ENCODE results near the gene CHTF18.

Gene CHTF18

DNA sequence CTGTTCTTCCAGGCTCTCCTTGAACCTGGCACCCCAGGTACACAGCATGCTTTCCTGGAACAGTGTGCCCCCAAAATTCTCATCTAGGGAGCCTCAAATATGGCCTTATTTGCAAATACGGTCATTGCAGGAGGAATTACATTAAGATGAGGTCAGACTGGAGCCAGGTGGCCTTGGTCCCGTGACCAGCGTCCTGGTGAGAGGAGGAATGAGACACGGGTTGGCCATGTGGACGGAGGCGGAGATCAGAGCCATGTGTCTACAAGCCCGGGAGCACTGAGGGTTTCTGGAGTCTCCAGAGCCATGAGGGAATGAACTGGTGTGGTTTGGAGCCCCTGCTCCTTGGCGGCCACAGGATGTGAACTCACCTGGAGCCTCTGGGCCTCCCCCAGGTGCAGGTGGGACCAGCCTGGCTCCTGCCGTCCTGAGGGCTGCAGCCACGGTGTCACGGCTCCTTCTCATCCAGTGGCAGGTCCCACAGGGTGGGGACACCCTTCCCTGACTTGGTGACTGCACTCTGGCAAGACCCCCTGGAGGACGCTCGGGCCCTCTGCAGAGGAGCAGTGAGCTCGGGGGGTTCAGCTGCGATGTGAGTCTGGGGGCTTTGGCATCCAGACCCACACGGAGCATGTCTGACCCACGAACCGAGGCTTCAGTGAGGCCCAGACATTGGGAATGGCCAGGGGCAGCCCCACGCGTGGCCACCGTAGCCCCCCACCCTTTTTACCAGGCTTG is 33.9 kb downstream of the CHTF18 start (continued):
- TF ChIP-seq, protein P1, sequence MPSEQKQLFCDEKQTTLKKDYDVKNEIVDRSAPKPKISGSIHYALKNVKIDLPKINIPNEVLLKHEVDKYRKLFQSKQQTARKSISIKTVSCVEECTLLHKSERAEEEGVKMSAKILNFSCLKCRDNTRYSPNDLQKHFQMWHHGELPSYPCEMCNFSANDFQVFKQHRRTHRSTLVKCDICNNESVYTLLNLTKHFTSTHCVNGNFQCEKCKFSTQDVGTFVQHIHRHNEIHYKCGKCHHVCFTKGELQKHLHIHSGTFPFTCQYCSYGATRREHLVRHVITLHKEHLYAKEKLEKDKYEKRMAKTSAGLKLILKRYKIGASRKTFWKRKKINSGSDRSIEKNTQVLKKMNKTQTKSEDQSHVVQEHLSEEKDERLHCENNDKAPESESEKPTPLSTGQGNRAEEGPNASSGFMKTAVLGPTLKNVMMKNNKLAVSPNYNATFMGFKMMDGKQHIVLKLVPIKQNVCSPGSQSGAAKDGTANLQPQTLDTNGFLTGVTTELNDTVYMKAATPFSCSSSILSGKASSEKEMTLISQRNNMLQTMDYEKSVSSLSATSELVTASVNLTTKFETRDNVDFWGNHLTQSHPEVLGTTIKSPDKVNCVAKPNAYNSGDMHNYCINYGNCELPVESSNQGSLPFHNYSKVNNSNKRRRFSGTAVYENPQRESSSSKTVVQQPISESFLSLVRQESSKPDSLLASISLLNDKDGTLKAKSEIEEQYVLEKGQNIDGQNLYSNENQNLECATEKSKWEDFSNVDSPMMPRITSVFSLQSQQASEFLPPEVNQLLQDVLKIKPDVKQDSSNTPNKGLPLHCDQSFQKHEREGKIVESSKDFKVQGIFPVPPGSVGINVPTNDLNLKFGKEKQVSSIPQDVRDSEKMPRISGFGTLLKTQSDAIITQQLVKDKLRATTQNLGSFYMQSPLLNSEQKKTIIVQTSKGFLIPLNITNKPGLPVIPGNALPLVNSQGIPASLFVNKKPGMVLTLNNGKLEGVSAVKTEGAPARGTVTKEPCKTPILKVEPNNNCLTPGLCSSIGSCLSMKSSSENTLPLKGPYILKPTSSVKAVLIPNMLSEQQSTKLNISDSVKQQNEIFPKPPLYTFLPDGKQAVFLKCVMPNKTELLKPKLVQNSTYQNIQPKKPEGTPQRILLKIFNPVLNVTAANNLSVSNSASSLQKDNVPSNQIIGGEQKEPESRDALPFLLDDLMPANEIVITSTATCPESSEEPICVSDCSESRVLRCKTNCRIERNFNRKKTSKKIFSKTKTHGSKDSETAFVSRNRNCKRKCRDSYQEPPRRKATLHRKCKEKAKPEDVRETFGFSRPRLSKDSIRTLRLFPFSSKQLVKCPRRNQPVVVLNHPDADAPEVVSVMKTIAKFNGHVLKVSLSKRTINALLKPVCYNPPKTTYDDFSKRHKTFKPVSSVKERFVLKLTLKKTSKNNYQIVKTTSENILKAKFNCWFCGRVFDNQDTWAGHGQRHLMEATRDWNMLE (tag by site-specific recombination; conservative IDR thresholded peaks at IDR 0.05; ENCODE audit: low read depth), result no peak
- TF ChIP-seq SCRT1 (tag by site-specific recombination; IDR thresholded peaks at IDR 0.05; ENCODE audit: borderline replicate concordance) (no peak), ZNF837 (tag by site-specific recombination; IDR thresholded peaks at IDR 0.05) (no peak), ZNF514 (tag by site-specific recombination; IDR thresholded peaks at IDR 0.05) (no peak), ZNF391 (tag by site-specific recombination; IDR thresholded peaks at IDR 0.05; ENCODE audit: borderline replicate concordance, low read depth) (no peak), ZSCAN23 (tag by site-specific recombination; IDR thresholded peaks at IDR 0.05) (no peak)
- TF ChIP-seq, protein P2, sequence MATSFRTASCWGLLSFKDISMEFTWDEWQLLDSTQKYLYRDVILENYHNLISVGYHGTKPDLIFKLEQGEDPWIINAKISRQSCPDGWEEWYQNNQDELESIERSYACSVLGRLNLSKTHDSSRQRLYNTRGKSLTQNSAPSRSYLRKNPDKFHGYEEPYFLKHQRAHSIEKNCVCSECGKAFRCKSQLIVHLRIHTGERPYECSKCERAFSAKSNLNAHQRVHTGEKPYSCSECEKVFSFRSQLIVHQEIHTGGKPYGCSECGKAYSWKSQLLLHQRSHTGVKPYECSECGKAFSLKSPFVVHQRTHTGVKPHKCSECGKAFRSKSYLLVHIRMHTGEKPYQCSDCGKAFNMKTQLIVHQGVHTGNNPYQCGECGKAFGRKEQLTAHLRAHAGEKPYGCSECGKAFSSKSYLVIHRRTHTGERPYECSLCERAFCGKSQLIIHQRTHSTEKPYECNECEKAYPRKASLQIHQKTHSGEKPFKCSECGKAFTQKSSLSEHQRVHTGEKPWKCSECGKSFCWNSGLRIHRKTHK (tag by site-specific recombination; IDR thresholded peaks at IDR 0.05), result no peak

GRCh38 chr16:822909-823297 is 34.5 kb downstream of the CHTF18 start:
- TF ChIP-seq ZBTB44 (tag by site-specific recombination; IDR thresholded peaks at IDR 0.05) (no peak), ZNF560 (tag by site-specific recombination; IDR thresholded peaks at IDR 0.05; ENCODE audit: borderline replicate concordance) (no peak), ZBTB49 (tag by site-specific recombination; IDR thresholded peaks at IDR 0.05; ENCODE audit: low read depth) (no peak), HOXA7 (CRISPR knock-in tag; IDR thresholded peaks at IDR 0.05; ENCODE audit: borderline replicate concordance) (no peak), ZNF624 (tag by site-specific recombination; IDR thresholded peaks at IDR 0.05) (no peak), ZNF140 (tag by site-specific recombination; IDR thresholded peaks at IDR 0.05) (no peak), ZNF580 (tag by site-specific recombination; IDR thresholded peaks at IDR 0.05) (no peak), ZNF362 (tag by site-specific recombination; IDR thresholded peaks at IDR 0.05) (no peak), ZBTB1 (tag by site-specific recombination; IDR thresholded peaks at IDR 0.05) (no peak)
- no peak overlapping the region for H3K4me3 ChIP-seq (ENCODE audit: low read depth, low read length)
- ChIA-PET CTCF (no interaction called here), POLR2A (no interaction called here)
- no peaks in the 10 kb centered on the region for H3K36me3 ChIP-seq (ENCODE audit: control insufficient read depth in 2 of 2, insufficient read depth in 1 of 2, low read length in 2 of 2)
- H3K4me1 ChIP-seq (ENCODE audit: control insufficient read depth, insufficient read depth, low read length), result peaks cover 4% of the 10 kb centered on the region; the same call in 1 of the 2 replicates
- no peak overlapping the region for H3K27ac ChIP-seq (ENCODE audit: extremely low read depth, low read depth, low read length)
- no peaks in the 10 kb centered on the region for H3K9me3 ChIP-seq (ENCODE audit: control insufficient read depth, insufficient read depth, low read depth, low read length)
